Measurements from ENCODE around the gene RBBP5.

The RBBP5 gene

DNA sequence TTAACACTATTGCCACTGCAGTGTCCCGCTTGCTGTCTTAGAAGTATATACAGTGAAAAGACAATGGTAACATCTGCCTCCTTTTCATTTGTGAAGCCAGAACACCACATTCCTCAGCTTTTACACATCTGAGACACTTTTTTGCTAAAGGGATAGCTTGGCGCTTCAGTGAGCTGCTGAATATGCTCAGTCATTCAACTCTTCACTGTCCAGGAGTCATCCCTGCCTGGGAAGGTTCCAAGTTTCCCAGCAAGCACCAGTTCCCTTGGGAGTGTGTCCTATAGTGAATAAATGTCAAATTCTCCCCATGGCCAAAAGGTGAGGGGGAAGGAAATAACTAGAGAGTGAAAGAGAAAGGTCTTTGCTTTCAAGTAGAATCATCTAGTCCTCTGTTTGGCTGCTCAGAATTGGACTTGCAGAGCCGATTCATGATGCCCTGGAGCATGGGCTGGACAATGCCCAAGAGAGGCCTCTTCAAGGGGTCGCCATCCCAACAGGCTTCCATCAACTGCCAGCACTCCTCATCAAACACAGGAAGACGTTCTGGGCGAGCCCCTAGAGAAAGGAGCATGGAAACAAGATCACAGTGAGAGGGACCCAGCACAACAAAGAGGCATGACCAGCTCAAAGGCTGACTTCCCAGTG, 25.5 kb upstream of the RBBP5 start:
- no peak for TF ChIP-seq CTCF (IDR thresholded peaks at IDR 0.05; ENCODE audit: low read depth, low read length)
- H3K9me3 ChIP-seq: no peaks in the 10 kb centered on the region
- H3K36me3 ChIP-seq: no peaks in the 10 kb centered on the region
- DNase-seq: no peak
- no peaks in the 10 kb centered on the region for H3K27me3 ChIP-seq
- H3K4me3 ChIP-seq (ENCODE audit: low read depth, low read length): no peak overlapping the region
- no peaks in the 10 kb centered on the region for H3K4me1 ChIP-seq

DNA sequence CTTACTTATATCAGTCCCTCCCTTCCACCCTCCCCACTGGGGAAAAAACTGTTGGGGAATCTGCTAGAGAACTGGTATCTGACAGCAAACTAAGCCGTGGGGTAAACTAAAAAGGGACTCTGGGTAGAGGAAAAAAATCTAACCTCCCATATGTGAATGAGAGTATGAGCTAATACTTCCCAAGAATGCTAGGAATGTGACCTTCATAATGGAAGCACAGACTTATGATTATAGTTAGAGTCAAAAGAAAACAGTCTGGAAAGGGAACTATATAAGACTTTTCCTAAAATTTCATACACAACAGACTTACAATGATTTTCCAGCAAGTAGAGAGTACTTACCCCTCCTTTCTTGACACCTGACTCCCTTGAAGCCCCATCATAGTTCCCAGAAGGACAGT, 23.0 kb upstream of the RBBP5 start:
- no peaks in the 10 kb centered on the region for H3K9me3 ChIP-seq
- TF ChIP-seq CTCF (IDR thresholded peaks at IDR 0.05; ENCODE audit: low read depth, low read length): no peak
- DNase-seq: no peak
- H3K36me3 ChIP-seq: no peaks in the 10 kb centered on the region
- no peaks in the 10 kb centered on the region for H3K4me1 ChIP-seq
- no peak overlapping the region for H3K4me3 ChIP-seq (ENCODE audit: low read depth, low read length)
- no peaks in the 10 kb centered on the region for H3K27me3 ChIP-seq

DNA sequence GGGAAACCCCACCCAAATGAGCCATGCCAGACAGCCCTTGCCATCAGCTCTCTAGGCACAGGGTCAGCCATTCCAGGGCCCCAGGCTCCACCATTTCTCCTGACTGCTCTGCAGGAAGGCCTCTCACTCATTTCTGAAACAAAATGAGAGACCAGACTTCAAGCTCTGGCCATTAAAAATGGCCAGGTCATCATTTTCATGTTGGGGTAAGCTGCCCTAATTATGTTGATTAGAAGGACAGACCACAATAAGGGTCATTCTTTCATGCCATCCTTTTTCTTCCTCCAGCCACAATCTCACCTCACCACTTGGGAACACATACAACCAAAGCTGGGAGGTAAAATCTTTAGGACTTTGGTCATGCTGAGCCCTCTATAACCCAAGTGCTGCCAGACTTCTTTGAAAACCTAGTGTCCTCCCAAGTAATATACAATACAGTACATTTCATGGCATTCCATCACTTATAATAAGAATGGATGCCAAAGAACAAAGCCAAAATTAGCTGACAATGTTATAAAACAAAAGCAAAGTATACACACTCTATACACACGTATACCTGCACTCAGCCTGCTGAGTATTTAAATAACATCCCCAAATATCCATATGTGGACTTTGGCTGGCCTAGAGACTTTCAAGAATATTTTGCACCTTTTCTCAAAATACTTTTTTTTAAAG, 22.4 kb upstream of the RBBP5 start:
- H3K36me3 ChIP-seq: no peaks in the 10 kb centered on the region
- no peak for DNase-seq
- H3K9me3 ChIP-seq: no peaks in the 10 kb centered on the region
- no peak for TF ChIP-seq CTCF (IDR thresholded peaks at IDR 0.05; ENCODE audit: low read depth, low read length)
- no peak overlapping the region for H3K4me3 ChIP-seq (ENCODE audit: low read depth, low read length)
- no peaks in the 10 kb centered on the region for H3K4me1 ChIP-seq
- H3K27me3 ChIP-seq: no peaks in the 10 kb centered on the region

GRCh38 chr1:205142102-205142469, 20.3 kb upstream of the RBBP5 start:
- Histone ChIP-seq H3K9me3 (no peaks in the 10 kb centered on the region), H3K4me3 (ENCODE audit: low read depth, low read length) (no peak overlapping the region), H3K36me3 (no peaks in the 10 kb centered on the region), H3K27me3 (no peaks in the 10 kb centered on the region), H3K4me1 (no peaks in the 10 kb centered on the region)
- no peak for TF ChIP-seq CTCF (IDR thresholded peaks at IDR 0.05; ENCODE audit: low read depth, low read length)
- no peak for DNase-seq

DNA sequence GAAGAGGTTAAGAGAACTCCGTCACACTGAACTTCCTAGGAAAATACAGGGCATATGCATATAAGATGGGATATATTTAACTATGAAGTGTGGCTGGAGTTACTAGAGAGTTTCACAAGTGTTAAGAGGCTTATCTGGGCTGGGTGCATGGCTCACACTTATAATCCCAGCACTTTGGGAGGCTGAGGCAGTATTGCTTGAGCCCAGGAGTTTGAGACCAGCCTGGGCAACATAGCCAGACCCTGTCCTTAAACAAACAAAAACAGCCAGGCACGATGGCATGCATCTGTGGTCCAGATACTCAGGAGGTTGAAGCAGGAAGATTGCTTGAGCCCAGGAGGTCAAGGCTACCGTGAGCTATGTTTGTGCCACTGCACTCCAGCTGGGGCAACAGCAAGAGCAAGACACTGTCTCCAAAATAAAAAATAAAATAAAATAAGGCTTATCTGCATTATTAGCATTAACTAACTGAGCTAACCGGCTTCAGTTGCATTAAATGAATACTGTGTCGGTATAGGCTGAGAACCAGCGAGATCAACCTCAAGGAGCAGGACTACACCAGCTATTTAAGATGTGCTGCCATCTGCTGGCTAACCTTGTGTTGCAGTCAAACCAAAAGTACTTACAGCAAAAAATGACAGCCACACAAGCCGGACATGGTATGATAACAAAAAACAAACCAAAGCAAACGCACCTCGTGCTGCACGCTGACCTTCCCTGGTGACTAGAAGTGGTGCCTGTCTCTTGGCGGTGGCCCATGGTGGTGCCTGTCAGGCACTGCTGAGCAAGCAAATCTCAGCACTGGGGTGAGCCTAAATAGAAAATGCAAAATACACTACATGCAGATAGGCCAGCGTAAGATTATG, 19.7 kb upstream of the RBBP5 start:
- peak; percentile 89 for TF ChIP-seq CTCF (IDR thresholded peaks at IDR 0.05; ENCODE audit: low read depth, low read length)
- Histone ChIP-seq H3K27me3 (no peaks in the 10 kb centered on the region), H3K4me3 (ENCODE audit: low read depth, low read length) (no peak overlapping the region), H3K9me3 (no peaks in the 10 kb centered on the region), H3K36me3 (no peaks in the 10 kb centered on the region), H3K4me1 (no peaks in the 10 kb centered on the region)
- peak; percentile 79 for DNase-seq
